Activated T-cell treated with anti-CD3 and anti-CD28 coated beads for 48 hours (primary cell): ENCODE data around the gene AOPEP.

Experiments
- DNase-seq: peaks from one replicate; pipeline ENCODE4 v3.0.0-alpha.2; 2020; ENCODE audit warnings: low read depth

AOPEP gene, protein sequence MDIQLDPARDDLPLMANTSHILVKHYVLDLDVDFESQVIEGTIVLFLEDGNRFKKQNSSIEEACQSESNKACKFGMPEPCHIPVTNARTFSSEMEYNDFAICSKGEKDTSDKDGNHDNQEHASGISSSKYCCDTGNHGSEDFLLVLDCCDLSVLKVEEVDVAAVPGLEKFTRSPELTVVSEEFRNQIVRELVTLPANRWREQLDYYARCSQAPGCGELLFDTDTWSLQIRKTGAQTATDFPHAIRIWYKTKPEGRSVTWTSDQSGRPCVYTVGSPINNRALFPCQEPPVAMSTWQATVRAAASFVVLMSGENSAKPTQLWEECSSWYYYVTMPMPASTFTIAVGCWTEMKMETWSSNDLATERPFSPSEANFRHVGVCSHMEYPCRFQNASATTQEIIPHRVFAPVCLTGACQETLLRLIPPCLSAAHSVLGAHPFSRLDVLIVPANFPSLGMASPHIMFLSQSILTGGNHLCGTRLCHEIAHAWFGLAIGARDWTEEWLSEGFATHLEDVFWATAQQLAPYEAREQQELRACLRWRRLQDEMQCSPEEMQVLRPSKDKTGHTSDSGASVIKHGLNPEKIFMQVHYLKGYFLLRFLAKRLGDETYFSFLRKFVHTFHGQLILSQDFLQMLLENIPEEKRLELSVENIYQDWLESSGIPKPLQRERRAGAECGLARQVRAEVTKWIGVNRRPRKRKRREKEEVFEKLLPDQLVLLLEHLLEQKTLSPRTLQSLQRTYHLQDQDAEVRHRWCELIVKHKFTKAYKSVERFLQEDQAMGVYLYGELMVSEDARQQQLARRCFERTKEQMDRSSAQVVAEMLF

DNA sequence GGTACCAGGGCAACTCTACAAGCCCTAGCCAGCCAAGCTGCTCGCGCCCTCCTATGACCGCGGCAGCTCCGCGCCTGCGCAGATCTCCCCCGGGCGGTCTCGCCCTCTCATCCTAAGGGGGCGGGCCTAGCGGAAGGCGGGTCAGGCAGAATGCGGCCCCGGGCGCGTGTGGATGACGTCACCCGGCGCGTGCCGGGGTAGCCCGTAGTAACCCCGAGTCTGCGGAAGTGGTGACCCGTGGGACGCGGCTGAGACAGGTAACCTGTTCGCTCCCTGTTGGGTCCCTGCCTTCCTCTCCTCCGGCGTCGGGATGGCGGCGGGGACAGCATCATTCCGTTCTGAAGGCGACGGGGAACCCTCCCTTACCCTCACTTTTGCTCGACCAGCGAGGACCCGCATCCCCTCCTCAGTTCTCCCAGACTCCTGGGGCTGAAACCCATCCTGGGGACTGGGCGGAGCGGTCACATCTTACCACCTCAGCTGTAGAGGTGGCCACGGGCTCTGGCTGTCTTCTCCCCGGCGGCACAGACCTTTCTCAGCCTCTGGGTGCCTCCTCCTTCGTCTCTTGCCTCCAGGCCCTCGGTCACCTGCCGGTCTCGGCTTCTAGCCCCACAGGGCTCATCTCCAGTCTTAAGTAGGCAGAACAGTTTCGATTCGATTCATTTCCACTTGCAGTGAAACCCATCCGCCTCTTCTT is at the start of gene AOPEP:
Gene AOPEP, plus strand, starts transcription at position 205 of the 697 bp plus-strand sequence. CDS start 33,085 bp downstream, outside the sequence.
- DNase-seq, result peak; percentile 100

DNA sequence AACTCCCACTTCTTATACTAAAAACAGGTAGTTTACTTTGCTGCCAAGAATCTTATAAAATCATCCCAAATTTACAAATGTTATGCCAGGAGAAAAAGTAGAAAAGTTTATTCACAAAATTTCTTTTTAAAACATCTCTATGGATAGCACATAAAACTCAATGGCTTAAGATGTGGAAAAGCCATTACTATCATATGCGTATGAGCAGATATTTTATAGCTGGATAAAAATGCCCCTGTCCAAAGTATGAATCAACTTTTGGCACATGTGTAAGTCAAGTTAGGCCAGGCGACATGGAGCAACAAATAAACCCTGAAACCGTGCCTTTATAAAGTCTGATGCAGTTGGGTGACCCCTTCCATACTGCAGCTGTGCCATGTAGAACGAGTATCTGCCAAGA is 48.6 kb upstream of the AOPEP start:
- no peak for DNase-seq

DNA sequence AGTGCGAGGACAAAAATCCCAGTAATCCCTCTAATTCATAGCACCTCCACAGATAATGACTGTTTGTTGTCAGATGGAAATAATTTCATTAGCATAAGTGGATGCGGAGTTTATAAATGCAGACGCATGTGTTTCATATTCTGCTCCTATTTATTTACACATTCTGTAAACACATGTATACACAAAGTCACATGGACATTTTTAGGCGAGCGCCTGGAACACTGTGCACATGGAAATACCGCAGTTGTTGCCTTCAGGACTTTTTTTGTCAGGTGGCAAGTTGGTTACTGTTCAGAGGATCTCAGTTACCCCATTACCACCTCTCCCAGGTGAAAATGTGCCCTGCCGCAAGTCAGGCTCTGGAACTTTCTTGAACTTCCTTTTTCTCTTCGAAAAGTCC is 46.9 kb upstream of the AOPEP start:
- DNase-seq, result no peak

DNA sequence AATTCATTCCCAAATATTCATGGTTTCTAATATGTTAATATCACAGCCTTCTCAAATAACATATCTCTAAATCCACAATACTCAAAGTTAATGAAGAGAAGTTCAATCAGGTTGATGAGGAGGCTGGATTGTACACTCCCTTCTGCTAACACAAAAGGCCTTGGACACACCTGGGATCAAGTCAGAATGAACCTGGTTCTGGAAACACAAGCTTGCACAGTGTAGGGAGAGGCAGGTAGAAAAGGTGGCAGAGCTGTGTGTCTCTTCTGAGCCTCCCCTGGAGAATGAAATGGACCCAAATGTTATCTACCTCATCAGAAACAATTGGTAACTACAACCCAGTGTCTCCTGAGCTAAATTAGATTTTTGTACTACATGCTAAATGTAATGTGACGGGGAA is 46.5 kb upstream of the AOPEP start:
- no peak for DNase-seq

DNA sequence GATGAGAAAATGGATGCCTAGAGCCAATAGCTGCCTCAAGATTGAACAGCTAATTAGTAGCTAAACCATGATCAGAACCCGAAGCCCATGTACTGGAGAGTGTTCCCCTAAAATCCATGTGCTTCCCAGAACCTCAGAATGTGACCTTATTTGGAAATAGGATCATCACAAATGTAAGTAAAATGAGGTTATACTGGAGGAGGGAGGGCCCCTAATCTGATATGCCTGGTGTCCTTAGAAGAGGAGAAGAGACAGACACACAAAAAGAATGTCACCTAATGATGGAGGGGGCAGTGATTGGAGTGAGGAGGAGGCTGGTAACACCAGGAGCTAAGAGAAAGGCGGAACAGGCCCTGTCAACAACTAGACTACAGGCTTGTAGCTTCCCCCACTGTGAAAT is 45.9 kb upstream of the AOPEP start:
- DNase-seq, result no peak

DNA sequence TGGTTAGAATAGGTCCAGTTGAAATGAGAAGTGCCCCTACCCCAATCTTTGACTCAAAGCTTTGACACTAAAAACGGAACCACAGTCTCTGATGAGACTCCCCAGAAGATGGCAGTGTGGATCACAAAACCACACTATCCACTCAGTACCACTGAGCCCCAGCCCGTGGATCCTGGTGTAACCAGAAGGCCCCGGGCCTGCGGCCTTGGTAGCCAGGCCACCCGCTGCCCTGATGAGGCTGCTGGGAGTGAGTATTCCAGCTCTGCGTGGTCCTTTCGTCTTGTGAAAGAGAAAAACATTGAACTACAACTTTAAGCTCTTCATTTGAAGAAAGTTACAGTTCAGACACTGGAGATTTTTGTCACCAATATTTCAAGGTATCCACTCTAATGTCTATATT is 45.0 kb upstream of the AOPEP start:
- peak; percentile 36 for DNase-seq

DNA sequence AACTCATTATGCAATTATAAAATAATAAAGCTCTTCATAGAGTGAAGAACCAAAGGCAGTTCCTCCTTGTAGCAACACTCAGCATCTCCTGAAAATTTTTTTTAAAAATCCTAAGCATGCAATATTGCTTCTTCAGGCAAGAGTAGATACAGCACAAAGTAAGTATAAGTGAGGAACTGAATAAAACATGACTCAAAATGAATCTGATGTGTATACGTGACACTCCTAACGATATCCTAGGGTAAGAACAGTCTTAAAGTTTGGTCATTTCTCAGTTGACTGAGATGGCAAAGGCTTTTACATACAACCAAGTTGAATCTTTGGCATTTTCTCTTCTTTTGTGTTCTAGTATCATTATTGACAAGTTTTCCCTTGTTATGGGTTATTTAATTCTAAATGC is 41.1 kb upstream of the AOPEP start:
- DNase-seq, result no peak

DNA sequence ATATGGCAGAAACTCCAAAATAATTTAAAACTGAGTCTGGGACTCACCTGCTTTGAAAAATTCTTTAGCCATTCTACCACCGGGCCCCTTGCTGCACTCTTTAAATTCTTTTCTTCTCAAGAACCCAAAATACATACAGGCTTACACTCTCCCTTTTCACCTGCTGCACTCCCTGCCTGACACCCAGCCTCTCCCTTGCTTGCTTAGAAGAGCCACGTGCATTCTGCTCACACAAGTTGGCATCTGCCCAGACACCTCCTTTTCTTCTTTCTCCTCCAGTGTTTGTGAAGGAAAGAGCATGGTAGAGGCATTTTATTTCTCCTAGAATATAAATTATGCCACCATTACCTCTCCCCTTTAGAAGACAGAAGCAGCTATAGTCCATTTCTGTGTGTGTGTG is 39.0 kb upstream of the AOPEP start:
- no peak for DNase-seq

DNA sequence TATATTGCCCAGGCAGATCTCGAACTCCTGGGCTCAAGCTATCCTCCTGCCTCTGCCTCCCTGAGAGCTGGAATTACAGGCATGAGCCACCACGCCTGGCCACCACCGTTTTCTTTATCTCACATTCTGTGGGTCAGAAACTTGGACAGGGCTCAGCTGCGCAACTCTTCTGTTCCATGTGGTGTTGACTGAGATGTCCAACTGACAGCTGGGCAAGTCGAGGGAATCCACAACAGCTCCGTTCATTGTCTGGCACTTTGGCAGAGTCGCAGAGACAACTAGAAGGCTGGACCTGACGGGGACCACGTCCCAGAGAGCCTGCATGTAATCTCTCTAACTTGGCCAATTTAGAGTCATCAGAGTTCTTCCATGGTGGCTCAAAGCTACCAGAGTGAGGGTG is 36.2 kb upstream of the AOPEP start:
- DNase-seq, result no peak

DNA sequence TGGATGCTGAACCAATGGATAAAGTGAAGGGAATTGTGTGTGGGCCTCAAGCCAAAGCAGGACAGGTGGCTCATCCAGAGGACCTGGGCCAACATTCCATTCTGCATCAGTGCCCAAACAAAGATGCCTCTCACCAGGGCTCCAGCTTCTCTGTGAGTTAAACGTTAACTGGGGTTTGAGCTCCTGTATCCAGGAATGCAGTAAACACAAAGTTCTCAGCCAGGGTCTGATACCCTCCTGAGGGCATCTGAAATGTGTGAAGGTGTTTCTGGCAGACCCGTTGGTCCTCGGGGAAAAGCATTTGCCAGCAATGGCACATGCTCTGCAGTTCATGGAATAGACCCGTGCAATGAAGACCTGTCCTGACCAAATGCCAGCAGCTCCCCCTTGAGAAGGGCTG is 33.9 kb upstream of the AOPEP start:
- DNase-seq, result no peak

DNA sequence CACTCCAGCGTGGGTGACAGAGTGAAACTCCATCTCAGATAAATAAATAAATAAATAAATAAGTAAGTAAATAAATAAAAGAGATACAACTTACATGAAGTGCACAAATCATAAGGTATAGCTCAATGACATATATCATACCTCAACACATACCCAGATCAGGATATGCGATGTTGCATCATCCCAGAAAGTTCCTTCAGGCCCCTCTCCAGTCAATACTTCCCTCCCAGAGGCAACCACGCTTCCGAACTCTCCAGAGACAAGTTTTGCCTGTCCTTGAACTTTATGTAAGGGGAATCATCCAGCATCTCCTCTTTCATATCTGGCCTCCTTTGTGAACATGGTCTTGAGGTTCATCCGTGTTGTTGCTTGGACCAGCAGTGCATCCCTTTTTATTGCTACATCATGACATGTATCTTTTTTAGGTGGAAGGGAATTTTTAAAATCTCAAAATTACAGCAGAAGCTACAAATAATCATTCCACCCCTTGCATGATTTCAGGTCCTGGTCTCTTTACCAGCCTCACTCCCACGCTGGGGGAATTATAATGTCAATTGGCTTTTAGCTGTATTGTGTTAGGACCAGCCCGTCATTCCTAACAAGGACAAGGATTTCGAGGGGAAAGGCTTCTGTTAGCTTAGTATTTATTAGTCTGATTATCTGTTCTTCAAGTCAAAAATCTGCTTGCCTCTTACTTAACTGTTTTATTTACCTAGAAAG is 32.9 kb upstream of the AOPEP start:
- no peak for DNase-seq

DNA sequence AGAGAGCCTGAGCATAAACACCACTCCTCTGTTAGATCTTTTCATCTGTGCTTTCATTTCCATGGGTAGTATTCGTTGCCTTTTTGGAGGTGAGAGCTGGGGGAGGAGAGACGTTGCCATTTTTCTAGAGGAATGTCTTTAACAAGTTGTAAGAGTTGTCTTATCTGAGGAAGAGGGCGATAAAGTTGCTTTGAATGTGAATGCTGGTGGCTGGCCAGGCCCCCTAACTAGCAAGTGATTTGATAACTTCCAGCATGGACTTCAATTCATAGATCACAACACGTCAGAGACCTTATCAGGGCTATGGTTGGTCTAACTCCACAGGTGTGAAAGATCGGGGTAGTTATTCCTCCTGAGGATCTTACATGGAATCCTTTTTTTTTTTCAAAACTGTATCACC is 30.0 kb upstream of the AOPEP start:
- no peak for DNase-seq

DNA sequence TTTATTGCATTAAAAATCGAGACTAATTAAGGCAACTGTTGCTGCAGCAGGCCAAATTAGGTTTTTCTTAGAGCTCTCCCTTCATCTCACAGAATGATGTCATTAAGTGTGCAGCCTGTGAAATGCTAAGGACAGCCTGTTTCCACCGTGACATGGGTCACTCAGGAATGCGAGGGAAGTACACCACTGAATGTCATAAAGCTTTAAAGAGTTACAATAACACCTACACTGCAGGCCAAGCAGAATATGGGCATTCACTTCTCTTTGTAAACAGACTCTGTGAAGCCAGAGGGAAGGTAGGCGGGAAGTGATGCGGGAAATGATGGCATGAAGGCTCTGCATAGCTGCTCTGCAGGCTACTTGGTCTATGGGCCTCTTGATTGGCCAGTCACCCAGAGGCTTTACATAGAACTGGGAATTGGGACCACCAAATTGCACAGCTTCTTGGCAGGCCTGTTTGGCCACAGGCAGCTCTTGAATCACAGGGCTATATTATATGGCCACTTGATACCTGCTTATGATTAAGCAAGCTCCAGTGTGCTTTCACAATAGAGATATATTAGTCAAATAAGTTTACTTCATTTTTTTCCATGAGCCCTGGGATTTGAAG is 28.4 kb upstream of the AOPEP start:
- DNase-seq, result no peak

DNA sequence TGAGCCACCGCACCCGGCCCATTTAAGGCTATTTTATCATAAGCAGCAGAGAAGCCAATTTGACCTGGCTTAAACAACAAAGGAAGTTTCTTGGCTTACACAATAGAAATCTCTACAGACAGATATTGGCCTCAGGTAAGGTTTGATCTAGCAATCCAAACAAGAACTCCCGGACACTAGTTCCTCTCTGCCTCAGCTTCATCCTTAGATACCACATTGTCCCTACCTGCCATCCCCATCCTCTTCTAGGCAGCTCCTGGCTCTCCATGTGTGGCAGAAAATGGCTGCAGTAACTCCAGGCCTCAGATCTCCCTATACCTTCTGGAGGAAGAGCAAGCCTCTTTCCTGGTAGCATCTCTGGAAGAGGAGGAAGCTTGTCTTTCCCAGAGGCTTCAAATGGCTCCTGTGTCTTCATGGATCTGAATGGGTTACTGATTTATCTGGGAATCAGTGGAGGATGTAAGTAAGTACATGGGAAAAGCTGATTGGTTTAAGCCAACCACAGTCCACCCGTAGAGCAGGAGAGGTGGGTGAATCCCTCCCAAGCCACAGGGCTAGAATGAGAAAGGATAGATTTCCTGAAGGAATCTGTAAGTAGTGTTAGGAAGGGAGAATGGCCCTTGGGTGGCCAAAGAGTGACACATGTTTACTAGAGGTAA is 26.7 kb upstream of the AOPEP start:
- DNase-seq, result no peak

DNA sequence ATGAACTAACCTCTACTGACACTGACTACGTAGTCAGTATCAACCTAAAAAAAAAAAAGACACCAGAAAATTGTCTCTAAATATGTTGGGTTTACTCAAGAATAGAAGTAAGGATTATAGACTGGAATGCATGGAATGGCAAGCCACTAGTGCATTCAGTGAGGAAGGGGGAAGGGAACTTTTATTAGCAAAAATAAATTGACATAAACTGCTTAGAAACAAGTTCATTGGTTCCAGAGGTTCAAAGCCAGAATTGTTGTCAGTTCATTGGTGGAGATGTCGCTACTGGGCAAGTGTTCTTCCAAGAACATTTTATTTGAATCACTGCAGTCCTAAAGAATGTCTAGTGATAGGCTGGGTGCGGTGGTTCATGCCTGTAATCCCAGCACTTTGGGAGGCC is 26.1 kb upstream of the AOPEP start:
- DNase-seq, result no peak

DNA sequence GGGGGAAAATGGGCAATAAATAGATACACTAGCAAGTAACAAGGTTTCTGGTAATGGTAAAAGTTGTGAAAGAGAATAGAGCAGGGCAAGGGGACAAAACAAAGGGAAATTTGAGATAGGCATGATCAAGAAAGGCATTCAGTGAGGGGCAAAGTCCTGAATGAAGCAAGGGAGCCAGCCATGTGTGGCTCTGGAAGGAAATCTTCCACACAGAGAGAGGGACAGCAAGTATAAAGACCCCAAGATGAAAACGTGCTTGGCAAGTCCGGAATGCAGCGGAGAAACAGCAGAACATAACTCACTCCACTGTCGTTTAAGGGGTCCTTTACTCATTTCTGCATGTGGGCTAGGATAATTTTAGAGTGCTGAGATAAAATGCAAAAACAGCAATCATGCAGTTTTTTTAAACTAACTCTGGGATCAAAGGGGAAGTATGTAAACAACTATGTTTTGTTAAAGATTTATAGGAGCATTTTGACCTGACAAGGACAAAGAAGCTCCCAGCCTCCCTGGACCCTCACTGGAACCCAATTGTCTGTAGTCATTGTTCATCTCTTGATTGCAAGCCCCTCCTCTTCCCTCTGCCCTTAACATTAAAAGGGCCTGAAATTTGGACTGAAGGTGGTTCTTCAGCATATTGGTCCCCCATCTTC is 22.9 kb upstream of the AOPEP start:
- no peak for DNase-seq

DNA sequence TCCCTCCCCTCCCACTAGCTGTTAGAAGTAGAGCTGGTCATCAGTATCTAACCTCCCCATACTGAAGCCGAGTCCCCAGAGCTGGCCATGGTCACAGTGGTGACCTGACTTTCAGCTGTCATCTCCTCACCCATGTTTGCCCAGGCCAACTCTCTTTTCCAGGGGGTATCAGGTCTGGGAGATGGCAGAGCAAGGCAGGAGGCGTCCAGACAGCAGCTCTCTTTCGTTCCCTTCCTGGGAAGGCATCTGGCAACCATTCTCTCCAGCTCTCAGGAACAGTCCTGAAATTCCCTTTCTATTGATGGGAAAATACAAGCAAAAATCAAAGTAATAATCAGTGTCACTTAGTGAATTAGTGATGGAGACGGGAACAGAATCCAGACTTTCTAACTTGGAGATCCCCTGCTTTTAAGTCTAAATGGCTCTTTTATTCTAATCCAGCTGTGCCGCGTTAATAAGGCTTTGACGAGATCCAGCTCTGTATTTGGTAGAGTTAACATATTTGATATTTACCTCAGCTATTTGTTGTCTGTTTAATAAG is 21.3 kb upstream of the AOPEP start:
- DNase-seq, result no peak

DNA sequence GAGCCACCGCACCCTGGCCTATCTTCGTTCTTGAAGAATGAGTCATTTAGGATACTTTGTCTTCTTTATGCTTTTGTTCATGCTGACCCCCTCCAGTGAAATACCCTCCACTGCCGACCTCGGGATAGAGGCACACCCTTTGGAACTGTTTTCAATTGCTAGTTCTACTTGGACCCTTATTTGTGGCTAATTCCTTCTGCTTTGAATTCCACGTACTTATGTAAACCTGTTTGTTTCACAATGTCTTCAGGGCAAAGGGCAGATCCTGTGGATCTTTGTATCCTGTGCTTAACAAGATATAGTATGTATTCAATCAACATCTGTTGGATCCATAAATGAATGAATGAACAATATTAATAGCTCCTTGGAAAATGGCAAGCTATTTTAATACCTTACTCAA is 19.6 kb upstream of the AOPEP start:
- DNase-seq, result no peak

DNA sequence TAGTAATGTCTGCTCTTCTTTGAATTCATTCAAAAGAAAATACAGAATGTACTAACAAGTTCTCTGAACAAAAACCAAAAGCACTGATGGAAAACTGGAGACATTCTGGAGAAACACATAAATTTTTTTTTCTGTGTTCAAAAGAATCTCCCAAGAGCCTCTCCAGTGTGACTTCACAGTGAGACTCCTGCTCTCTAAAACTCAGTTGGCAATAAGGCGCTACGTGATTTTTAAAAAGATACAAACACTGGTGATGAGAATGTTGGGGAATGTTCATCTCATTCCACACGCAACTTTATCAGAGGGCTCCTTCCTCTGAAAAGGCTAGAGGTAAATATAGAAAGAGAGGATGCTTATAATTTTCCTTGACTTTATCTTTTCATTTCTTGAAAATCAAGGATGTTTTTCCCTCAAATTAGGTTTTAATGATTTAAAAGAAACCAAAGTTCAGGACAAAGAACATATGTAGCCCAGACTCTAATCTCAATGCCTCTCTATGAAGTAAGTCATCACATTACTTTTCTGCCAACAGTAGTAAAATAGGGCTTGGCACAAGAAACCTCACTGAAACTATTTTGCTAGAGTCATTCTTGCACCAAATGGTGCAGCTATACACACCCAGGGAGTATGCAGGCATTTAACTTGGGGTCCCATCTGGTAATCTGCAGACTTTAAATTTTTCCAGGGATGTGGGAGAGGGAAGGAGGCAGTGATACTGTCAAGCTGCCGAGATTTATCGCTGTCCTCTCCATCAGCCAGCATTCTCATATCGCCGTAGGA is 12.9 kb upstream of the AOPEP start:
- no peak for DNase-seq

DNA sequence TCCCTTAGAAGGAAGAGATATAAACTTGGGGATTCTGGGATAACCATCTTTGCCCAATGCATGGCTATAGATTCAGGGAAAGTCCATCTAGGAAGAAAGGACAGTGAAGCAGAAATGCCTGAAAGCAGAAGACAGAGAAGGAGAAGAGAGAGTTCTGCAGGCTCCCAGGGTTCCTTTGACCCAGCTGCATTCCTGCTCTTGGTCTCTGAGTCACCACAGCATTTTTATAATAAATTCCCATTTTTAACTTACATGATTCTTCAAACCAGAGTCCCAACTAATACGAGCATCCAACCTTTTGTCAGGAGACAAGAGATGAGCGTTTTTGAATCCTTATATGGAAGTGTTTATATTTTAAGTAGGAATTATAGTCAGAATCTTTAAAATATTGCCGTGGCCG is 12.0 kb upstream of the AOPEP start:
- DNase-seq, result no peak
